ACC112 (cell line): ENCODE measurements around the gene GLOD5.

Experiments
- H2AFZ ChIP-seq: fragments of 200-600 bp; sonication (generic); one replicate; pipeline ENCODE4 v1.6.0; 2017; ENCODE audit warnings: antibody characterized with exemption, low read length; ENCODE audit not compliant: unreplicated experiment
- H3K27ac ChIP-seq: fragments of 200-600 bp; sonication (generic); 2 replicates; pipeline ENCODE4 v1.5.1; 2014; ENCODE audit warnings: low read depth, mild to moderate bottlenecking, antibody characterized with exemption, low read length, moderate library complexity
- H3K27me3 ChIP-seq: fragments of 200-600 bp; sonication (generic); 2 replicates; pipeline ENCODE4 v1.6.1; 2014; ENCODE audit warnings: mild to moderate bottlenecking, antibody characterized with exemption, low read length, moderate library complexity, mixed read lengths; ENCODE audit not compliant: insufficient read depth
- H3K36me3 ChIP-seq: fragments of 200-600 bp; sonication (generic); 2 replicates; pipeline ENCODE4 v1.6.1; 2016; ENCODE audit warnings: mild to moderate bottlenecking, antibody characterized with exemption, low read length, moderate library complexity, mixed read lengths; ENCODE audit not compliant: insufficient read depth
- H3K4me1 ChIP-seq: fragments of 200-600 bp; sonication (generic); one replicate; pipeline ENCODE4 v1.6.1; 2016; ENCODE audit warnings: low read length, mixed read lengths; ENCODE audit not compliant: insufficient read depth, unreplicated experiment, control insufficient read depth
- H3K4me3 ChIP-seq: fragments of 200-600 bp; sonication (generic); 2 replicates; pipeline ENCODE4 v1.5.1; 2014; ENCODE audit warnings: mild to moderate bottlenecking, low read depth, low read length
- H3K79me2 ChIP-seq: fragments of 200-600 bp; sonication (generic); one replicate; pipeline ENCODE4 v1.6.0; 2016; ENCODE audit warnings: low read length; ENCODE audit not compliant: control insufficient read depth, unreplicated experiment, insufficient read depth

Gene GLOD5

GRCh38 chrX:48753708-48754228, 7.8 kb upstream of the GLOD5 start:
- Histone ChIP-seq H3K4me1 (no peaks in the 10 kb centered on the region), H3K27ac (no peak overlapping the region), H3K36me3 (no peaks in the 10 kb centered on the region), H3K27me3 (no peaks in the 10 kb centered on the region), H2AFZ (no peak overlapping the region), H3K79me2 (no peaks in the 10 kb centered on the region), H3K4me3 (no peak overlapping the region)

GRCh38 chrX:48754238-48754637, 7.3 kb upstream of the GLOD5 start:
- no peaks in the 10 kb centered on the region for H3K27me3 ChIP-seq
- H2AFZ ChIP-seq = no peak overlapping the region
- H3K36me3 ChIP-seq = no peaks in the 10 kb centered on the region
- H3K4me3 ChIP-seq = no peak overlapping the region
- no peaks in the 10 kb centered on the region for H3K4me1 ChIP-seq
- no peaks in the 10 kb centered on the region for H3K79me2 ChIP-seq
- H3K27ac ChIP-seq = no peak overlapping the region

- Histone ChIP-seq H3K4me1 (no peaks in the 10 kb centered on the region), H2AFZ (no peak overlapping the region), H3K79me2 (no peaks in the 10 kb centered on the region), H3K27me3 (no peaks in the 10 kb centered on the region; the same call in 1 of the 2 replicates), H3K36me3 (no peaks in the 10 kb centered on the region), H3K27ac (no peak overlapping the region), H3K4me3 (no peak overlapping the region)
Observed at GRCh38 chrX:48769230-48769629, 7.7 kb downstream of the GLOD5 start.

- Histone ChIP-seq H3K27ac (no peak overlapping the region), H2AFZ (no peak overlapping the region), H3K27me3 (no peaks in the 10 kb centered on the region; the same call in 1 of the 2 replicates), H3K36me3 (no peaks in the 10 kb centered on the region), H3K79me2 (no peaks in the 10 kb centered on the region), H3K4me3 (no peak overlapping the region), H3K4me1 (no peaks in the 10 kb centered on the region)
Observed at GRCh38 chrX:48770296-48770695, 8.7 kb downstream of the GLOD5 start.

DNA sequence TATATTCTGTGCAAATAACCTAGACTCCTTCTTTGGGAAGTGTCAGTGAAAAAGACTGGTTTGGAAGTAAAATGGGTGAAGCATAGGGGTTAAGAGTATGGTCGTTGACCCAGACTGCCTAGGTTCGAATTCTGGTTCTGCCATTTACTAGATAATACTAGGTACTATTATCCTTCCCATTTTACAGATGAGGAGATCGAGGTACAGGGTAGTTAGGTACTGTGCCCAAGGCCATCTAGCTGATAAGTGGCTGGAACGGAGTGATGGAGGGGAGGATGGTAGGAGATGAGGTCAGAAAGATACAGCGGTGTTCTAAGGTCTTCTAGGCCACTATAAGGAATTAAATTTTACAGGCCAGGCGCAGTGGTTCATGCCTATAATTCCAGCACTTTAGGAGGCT, 11.1 kb downstream of the GLOD5 start:
- Histone ChIP-seq H3K4me1 (no peaks in the 10 kb centered on the region), H3K4me3 (no peak overlapping the region), H3K27me3 (peaks cover 11% of the 10 kb centered on the region; the same call in 1 of the 2 replicates), H3K27ac (no peak overlapping the region), H3K79me2 (no peaks in the 10 kb centered on the region), H2AFZ (no peak overlapping the region), H3K36me3 (no peaks in the 10 kb centered on the region)

DNA sequence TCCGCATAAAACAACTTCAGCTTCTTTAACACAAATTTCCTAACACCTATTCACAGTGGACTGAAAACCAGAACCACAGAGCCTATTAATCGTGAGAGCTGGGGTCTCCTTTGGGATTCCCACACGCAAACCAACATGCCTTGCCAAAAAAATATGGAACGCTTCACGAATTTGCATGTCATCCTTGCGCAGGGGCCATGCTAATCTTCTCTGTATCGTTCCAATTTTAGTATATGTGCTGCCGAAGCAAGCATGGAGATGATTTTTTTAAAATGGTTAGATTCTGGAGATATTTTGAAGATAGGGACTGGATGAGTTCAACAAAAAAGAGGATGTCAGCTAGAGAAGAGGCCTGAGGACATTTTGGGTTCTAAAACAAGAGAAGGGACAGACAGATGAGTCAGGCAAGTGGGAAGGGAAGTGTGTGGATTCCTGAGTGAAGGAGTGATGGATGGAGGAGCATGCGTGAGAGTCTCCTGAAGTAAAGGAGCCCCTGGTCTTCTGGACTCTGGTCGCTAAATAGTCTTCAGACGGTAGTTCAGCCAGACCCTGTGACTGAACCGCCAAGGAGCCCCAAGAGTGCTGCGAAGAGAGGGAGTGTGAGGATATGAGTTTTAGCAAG, 15.4 kb downstream of the GLOD5 start:
- peaks cover 31% of the 10 kb centered on the region; the same call in 1 of the 2 replicates for H3K27me3 ChIP-seq
- H3K79me2 ChIP-seq = no peaks in the 10 kb centered on the region
- H3K27ac ChIP-seq = no peak overlapping the region
- no peak overlapping the region for H2AFZ ChIP-seq
- H3K4me1 ChIP-seq = no peaks in the 10 kb centered on the region
- H3K36me3 ChIP-seq = no peaks in the 10 kb centered on the region
- H3K4me3 ChIP-seq = no peak overlapping the region

- H3K27me3 ChIP-seq = peaks cover 31% of the 10 kb centered on the region; the same call in 1 of the 2 replicates
- H3K79me2 ChIP-seq = no peaks in the 10 kb centered on the region
- H3K4me1 ChIP-seq = no peaks in the 10 kb centered on the region
- H2AFZ ChIP-seq = no peak overlapping the region
- H3K4me3 ChIP-seq = no peak overlapping the region
- no peak overlapping the region for H3K27ac ChIP-seq
- no peaks in the 10 kb centered on the region for H3K36me3 ChIP-seq
Observed at GRCh38 chrX:48779399-48779798, 17.9 kb downstream of the GLOD5 start.

DNA sequence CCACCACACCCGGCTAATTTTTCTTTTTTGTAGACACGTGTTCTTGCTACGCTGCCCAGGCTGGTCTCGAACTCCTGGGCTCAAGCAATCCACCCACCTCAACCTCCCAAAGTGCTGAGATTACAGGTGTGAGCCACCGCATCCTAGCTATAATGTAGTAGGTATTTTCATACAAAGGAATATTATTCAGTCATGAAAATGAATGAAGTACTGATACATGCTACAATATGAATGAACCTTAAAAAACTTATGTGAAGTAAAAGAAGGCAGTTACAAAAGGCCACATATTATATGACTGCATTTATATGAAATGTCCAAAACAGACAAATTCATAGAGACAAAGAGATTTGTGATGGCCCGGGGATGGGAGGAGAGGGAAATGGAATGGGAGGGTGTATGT, 20.2 kb downstream of the GLOD5 start:
- H3K36me3 ChIP-seq = no peaks in the 10 kb centered on the region
- H3K4me1 ChIP-seq = no peaks in the 10 kb centered on the region
- peaks cover 31% of the 10 kb centered on the region; the same call in 1 of the 2 replicates for H3K27me3 ChIP-seq
- H3K27ac ChIP-seq = no peak overlapping the region
- no peak overlapping the region for H2AFZ ChIP-seq
- H3K79me2 ChIP-seq = no peaks in the 10 kb centered on the region
- H3K4me3 ChIP-seq = no peak overlapping the region

GRCh38 chrX:48782216-48782615, 20.7 kb downstream of the GLOD5 start:
- H3K4me3 ChIP-seq = no peak overlapping the region
- no peaks in the 10 kb centered on the region for H3K4me1 ChIP-seq
- H3K36me3 ChIP-seq = no peaks in the 10 kb centered on the region
- no peak overlapping the region for H2AFZ ChIP-seq
- no peaks in the 10 kb centered on the region for H3K79me2 ChIP-seq
- H3K27ac ChIP-seq = no peak overlapping the region
- H3K27me3 ChIP-seq = peaks cover 31% of the 10 kb centered on the region; the same call in 1 of the 2 replicates

DNA sequence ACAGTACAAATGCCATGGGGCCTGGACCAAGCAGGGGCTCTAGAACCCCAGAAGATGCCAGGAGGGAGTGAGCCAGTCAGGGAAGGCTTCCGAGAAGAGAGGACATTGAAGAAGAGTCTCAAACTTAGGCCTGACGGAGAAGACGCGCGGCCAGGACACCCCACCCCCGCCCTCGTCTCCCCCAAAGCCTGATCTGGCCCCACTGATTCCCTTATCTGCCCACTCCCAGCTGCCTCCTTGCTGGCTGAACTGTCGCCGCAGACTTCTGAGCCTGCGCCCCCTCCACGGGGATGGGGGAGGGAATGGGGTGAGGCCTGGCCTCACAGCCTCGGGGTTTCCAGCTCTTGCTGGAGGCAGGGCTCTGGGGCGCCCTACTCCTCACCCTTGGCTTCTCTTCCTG, 21.2 kb downstream of the GLOD5 start:
- no peaks in the 10 kb centered on the region for H3K79me2 ChIP-seq

DNA sequence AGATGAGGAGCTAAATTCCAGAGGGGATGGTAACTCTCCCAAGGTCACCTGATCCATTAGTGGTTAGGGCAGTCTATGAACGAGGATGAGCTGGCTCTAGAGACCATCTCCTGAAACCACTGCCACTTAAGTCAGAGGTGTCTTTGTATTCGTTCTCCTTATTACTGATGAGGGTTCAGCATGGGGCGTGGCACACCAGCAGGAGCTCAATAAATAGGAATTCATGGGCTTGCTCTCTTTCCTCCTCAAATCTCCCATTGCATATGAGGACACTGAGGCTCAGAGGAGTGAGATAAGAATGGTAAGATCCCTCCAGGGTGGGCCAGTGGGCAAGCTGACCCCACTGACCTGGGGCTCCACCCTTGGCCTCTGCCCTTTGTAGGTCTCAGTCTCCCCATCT, 23.2 kb downstream of the GLOD5 start:
- H2AFZ ChIP-seq = no peak overlapping the region
- H3K36me3 ChIP-seq = no peaks in the 10 kb centered on the region

More for the DNA sequence above, 21.2 kb downstream of the GLOD5 start:
- Histone ChIP-seq H3K27me3 (peaks cover 28% of the 10 kb centered on the region), H3K4me3 (no peak overlapping the region), H3K36me3 (no peaks in the 10 kb centered on the region), H3K27ac (no peak overlapping the region), H3K4me1 (no peaks in the 10 kb centered on the region), H2AFZ (no peak overlapping the region)

More for the DNA sequence above, 23.2 kb downstream of the GLOD5 start:
- H3K27ac ChIP-seq = no peak overlapping the region
- H3K79me2 ChIP-seq = no peaks in the 10 kb centered on the region
- H3K4me1 ChIP-seq = no peaks in the 10 kb centered on the region
- H3K4me3 ChIP-seq = no peak overlapping the region
- peaks cover 10% of the 10 kb centered on the region; the same call in 1 of the 2 replicates for H3K27me3 ChIP-seq
